Measurements from ENCODE around the gene ATAD5. TPM values are rescaled to one million over a fixed set of nuclear protein-coding genes. Genes with fewer than 3 reads are reported as not detected.

The ATAD5 gene
- total RNA-seq, 1 experiment from 2014 or later: 4.2 TPM

DNA sequence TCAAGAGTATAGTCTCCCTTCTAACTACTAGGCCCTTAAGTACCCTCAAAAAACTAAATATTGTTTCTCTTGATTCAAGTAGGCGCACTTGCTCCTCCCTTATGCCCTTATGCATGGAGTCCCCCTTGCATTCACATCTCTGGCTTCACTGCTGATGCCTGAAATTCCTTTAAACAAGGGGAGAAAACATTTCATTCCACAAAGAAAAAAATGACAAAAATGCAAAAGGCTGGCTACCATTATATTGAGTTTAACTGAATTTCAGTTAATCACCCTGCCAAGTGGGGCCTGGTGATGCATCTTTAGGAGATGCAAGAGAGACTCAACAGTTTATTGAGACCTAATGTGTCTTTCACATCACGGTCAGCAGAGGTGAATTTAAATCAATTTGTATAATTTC is 42.8 kb upstream of the ATAD5 start:
- Histone ChIP-seq H3K36me3 (ENCODE audit: low read depth, low read length) (peaks cover 6% of the 10 kb centered on the region; the same call in 1 of the 2 replicates), H3K4me1 (ENCODE audit: insufficient read depth, low read length) (no peaks in the 10 kb centered on the region), H4K20me1 (ENCODE audit: low read length) (no peaks in the 10 kb centered on the region), H2AFZ (ENCODE audit: low read length) (no peak overlapping the region), H3K9ac (ENCODE audit: low read length) (no peak overlapping the region), H3F3A (ENCODE audit: low read length, unreplicated experiment) (no peaks in the 10 kb centered on the region), H3K27me3 (ENCODE audit: low read length) (no peaks in the 10 kb centered on the region), H3K9me2 (replicated peaks; ENCODE audit: low read length) (no peaks in the 10 kb centered on the region), H3K4me2 (ENCODE audit: low read length) (no peak overlapping the region), H3K79me2 (ENCODE audit: low read length) (no peaks in the 10 kb centered on the region), H3K27ac (ENCODE audit: low read length) (no peak overlapping the region), H3K9me3 (ENCODE audit: low read length) (no peaks in the 10 kb centered on the region), H3K4me3 (ENCODE audit: low read length) (no peak overlapping the region)
- intact Hi-C loops (cut with micrococcal nuclease): no loop called here
- ChIA-PET POLR2A (ENCODE audit: unreplicated experiment) (no interaction called here), CTCF (no interaction called here)
- TF ChIP-seq EZH2phosphoT487 (IDR thresholded peaks at IDR 0.05; ENCODE audit: borderline replicate concordance, low read length) (no peak), EZH2 (IDR thresholded peaks at IDR 0.05; ENCODE audit: low read length, unreplicated experiment) (no peak), CTCF (conservative IDR thresholded peaks at IDR 0.05; ENCODE audit: low read depth, low read length) (no peak)
- no peak for ATAC-seq
- DNase-seq: no peak
- BruUV-seq (replicated peaks): no TSS peak

DNA sequence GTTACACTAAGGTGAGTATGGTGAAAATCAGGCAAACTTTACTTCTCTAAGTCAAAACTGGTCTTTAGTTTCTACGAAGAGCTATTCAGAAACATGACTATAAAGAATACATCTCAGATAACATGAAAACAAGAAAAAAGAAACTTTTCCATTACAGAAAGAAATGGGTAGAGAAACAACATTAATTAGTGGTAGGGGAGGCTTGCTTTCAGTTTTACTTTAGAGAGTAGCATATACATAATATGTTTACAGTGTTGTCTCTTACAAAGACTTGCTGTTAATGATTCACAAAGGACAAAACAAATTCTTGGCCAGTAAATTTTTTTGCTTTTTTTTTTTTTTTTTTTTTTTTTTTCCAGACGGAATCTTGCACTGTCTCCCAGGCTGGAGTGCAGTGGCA is 41.5 kb upstream of the ATAD5 start:
- DNase-seq (no peak), ATAC-seq (no peak)
- intact Hi-C loops (cut with micrococcal nuclease): no loop called here
- Histone ChIP-seq H3K4me2 (ENCODE audit: low read length) (no peak overlapping the region), H3K36me3 (ENCODE audit: low read depth, low read length) (peaks cover 6% of the 10 kb centered on the region; the same call in 1 of the 2 replicates), H3F3A (ENCODE audit: low read length, unreplicated experiment) (no peaks in the 10 kb centered on the region), H2AFZ (ENCODE audit: low read length) (no peak overlapping the region), H3K9ac (ENCODE audit: low read length) (no peak overlapping the region), H3K27ac (ENCODE audit: low read length) (no peak overlapping the region), H3K4me1 (ENCODE audit: insufficient read depth, low read length) (no peaks in the 10 kb centered on the region), H3K27me3 (ENCODE audit: low read length) (no peaks in the 10 kb centered on the region), H3K9me3 (ENCODE audit: low read length) (no peaks in the 10 kb centered on the region), H3K4me3 (ENCODE audit: low read length) (no peak overlapping the region), H3K9me2 (replicated peaks; ENCODE audit: low read length) (no peaks in the 10 kb centered on the region), H3K79me2 (ENCODE audit: low read length) (no peaks in the 10 kb centered on the region), H4K20me1 (ENCODE audit: low read length) (no peaks in the 10 kb centered on the region)
- TF ChIP-seq EZH2phosphoT487 (IDR thresholded peaks at IDR 0.05; ENCODE audit: borderline replicate concordance, low read length) (no peak), CTCF (conservative IDR thresholded peaks at IDR 0.05; ENCODE audit: low read depth, low read length) (no peak), EZH2 (IDR thresholded peaks at IDR 0.05; ENCODE audit: low read length, unreplicated experiment) (no peak)
- POLR2A ChIA-PET (ENCODE audit: unreplicated experiment): no interaction called here
- no TSS peak for BruUV-seq (replicated peaks)
- CTCF ChIA-PET: no interaction called here

DNA sequence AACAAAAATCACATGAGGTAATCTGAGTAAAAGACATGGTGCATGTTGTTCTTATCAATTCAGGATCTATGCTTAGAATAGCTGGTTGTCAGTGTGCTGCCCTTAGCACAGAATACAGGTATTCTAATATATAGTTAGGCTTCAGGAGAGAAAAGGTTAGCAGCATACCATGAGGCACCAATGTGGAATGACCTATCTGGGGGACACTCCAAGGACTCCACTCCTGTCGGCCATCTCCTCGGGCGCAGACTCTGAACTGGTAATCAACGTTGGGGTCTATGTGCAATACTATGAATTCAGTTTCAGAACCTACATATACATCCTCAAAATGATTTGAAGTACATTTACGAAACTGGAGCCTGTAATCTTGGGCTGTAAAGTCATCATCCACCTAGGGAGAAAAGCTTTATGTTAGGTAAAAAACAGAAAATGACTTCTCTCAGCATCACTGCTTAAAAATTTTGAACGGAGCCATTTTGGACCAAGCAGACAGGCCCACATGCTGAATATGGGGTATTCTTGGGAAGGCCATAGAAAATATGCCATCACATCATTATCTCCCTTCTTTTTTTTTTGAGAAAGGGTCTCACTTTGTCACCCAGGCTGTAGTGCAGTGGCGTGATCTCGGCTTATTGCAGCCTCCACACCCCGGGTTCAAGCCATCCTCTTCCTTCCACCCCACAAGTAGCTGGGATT is 38.3 kb upstream of the ATAD5 start:
- Histone ChIP-seq H3K27me3 (ENCODE audit: low read length) (no peaks in the 10 kb centered on the region), H3K4me3 (ENCODE audit: low read length) (no peak overlapping the region), H3K4me2 (ENCODE audit: low read length) (no peak overlapping the region), H3K27ac (ENCODE audit: low read length) (no peak overlapping the region), H2AFZ (ENCODE audit: low read length) (no peak overlapping the region), H3K9ac (ENCODE audit: low read length) (no peak overlapping the region), H3K79me2 (ENCODE audit: low read length) (no peaks in the 10 kb centered on the region), H3K9me2 (replicated peaks; ENCODE audit: low read length) (no peaks in the 10 kb centered on the region), H4K20me1 (ENCODE audit: low read length) (no peaks in the 10 kb centered on the region), H3F3A (ENCODE audit: low read length, unreplicated experiment) (no peaks in the 10 kb centered on the region), H3K36me3 (ENCODE audit: low read depth, low read length) (peaks cover 6% of the 10 kb centered on the region; the same call in 1 of the 2 replicates), H3K4me1 (ENCODE audit: insufficient read depth, low read length) (no peaks in the 10 kb centered on the region), H3K9me3 (ENCODE audit: low read length) (no peaks in the 10 kb centered on the region)
- ChIA-PET CTCF (no interaction called here), POLR2A (ENCODE audit: unreplicated experiment) (no interaction called here)
- no peak for TF ChIP-seq CTCF (conservative IDR thresholded peaks at IDR 0.05; ENCODE audit: low read depth, low read length)
- TF ChIP-seq EZH2 (IDR thresholded peaks at IDR 0.05; ENCODE audit: low read length, unreplicated experiment): no peak
- TF ChIP-seq EZH2phosphoT487 (IDR thresholded peaks at IDR 0.05; ENCODE audit: borderline replicate concordance, low read length): no peak
- intact Hi-C loops (cut with micrococcal nuclease): no loop called here
- ATAC-seq (no peak), DNase-seq (no peak)
- BruUV-seq (replicated peaks): no TSS peak
